ENCODE results near the gene WFS1.
A peak's percentile ranks its signal among the peaks of the same experiment; 100 is the strongest.

WFS1 gene

GRCh38 chr4:6324999-6325787 lies 55.5 kb downstream of the WFS1 start:
- DNase-seq (ENCODE audit: low read depth), result no peak

DNA sequence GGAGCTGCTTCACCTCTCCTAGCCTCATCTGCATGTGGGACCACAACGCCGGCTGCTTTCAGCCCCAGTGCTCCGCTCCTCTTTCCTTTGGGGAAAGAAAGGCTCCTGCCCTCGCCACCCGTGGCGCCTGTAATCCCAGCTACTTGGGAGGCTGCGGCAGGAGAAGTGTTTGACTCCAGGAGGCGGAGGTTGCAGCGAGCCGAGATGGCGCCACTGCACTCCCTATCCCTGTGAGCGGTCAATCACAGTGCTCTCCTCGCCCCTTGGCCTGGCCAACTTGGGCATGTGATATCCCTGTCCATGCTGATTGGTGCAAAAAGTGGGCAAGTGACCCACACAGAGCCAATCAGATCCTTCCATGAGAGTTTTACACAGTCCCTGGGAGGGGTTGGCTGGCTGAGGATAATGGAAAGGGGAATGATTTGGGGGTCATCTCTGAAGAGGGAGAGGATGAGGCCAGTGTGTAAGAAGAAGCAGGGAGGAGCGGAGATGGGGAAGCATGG lies 56.2 kb downstream of the WFS1 start:
- DNase-seq (ENCODE audit: low read depth), result no peak

DNA sequence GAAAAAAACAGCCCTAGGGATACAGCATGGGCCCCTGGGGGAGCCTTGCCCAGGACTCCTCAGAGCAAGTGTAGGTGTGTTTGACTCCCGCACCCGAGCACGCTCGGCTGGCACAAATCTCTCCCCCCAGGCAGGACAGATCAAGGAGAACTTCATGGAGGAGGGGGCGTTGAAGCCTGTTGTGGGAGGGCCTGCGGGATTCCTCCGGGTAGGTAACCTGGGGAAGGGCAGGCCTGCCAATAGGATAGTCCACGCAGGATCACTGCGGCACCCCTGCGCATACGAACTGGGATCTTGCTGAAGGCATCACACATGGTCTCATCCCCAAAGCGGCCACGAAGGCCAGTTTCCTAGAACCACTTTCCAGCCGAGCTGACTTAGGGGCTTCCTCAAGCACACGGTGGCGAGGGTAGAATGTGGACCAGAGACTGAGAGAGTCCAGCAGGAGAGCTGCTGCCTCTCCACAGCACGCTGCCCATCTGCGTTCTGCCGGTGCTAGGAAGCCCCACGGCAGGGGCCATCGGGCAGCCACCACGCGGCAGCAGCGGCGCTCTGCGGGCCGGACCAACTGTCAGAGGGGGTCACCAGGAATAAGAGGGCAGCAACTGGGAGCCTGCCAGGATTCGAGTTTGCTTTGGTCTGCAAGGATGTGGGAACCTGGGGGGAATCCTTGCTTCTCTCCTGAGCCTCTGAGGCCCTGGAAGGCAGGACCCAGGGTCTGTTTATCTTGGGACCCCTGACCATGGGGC lies 56.8 kb downstream of the WFS1 start:
- no peak for DNase-seq (ENCODE audit: low read depth)

GRCh38 chr4:6327220-6327917 lies 57.7 kb downstream of the WFS1 start:
- peak; percentile 68 for DNase-seq (ENCODE audit: low read depth)

GRCh38 chr4:6328526-6328925 lies 58.9 kb downstream of the WFS1 start:
- DNase-seq (ENCODE audit: low read depth), result no peak

GRCh38 chr4:6329478-6330383 lies 60.1 kb downstream of the WFS1 start:
- DNase-seq (ENCODE audit: low read depth), result no peak

DNA sequence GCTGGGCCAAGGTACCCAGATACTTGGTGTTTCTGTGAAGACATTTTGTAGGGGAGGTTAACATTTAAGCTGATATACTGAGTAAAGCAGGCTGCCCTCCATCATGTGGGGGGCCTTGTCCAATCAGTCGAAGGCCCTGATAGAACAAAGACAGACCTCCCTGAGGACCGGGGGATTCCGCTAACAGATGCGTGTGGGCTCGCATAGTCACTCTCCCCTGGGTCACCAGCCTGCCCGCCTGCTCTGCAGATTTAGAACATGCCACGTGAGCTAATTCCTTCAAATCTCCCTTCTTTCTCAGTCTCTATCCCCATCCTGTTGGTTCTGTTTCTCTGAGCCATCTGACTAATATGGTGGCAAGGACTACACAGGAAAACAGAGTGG lies 60.7 kb downstream of the WFS1 start:
- DNase-seq (ENCODE audit: low read depth), result no peak

DNA sequence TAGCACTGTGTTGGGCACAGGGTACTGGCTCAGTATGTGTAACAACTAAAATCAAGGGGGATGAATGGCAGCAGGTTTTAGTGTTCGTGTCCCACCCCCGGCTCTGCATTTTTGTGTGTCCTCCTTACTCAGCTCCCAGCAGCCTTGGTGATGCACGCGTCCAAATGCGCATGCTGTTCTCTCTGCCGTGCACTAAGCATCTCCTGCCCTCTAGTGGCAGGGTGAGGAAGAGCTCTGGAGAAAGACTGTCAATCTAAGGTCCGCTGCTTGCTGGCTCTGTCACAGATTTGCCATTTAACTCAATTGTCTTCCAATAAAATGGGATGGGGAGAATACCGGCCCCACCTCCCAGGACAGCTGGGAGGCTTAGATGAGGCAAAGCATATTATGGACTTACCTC lies 61.4 kb downstream of the WFS1 start:
- no peak for DNase-seq (ENCODE audit: low read depth)

DNA sequence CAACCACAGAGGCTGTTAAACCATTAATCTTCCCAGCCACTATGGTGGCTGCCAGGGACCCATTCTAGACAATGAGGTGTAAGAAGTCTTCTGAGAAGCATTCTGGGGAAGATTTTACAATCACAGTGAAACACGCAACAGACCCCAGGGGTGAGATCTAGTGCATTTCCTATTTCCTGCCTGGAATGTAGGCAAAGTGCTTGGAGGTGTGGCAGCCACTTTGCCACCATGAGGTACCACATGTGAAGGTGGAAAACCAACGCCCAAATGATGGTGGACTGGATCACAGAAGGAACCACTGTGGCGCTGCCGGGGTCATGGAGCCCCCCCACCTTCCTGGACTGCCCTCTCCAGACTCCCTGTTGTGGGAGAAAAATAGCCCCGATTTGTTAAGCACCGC lies 61.8 kb downstream of the WFS1 start:
- DNase-seq (ENCODE audit: low read depth), result no peak

DNA sequence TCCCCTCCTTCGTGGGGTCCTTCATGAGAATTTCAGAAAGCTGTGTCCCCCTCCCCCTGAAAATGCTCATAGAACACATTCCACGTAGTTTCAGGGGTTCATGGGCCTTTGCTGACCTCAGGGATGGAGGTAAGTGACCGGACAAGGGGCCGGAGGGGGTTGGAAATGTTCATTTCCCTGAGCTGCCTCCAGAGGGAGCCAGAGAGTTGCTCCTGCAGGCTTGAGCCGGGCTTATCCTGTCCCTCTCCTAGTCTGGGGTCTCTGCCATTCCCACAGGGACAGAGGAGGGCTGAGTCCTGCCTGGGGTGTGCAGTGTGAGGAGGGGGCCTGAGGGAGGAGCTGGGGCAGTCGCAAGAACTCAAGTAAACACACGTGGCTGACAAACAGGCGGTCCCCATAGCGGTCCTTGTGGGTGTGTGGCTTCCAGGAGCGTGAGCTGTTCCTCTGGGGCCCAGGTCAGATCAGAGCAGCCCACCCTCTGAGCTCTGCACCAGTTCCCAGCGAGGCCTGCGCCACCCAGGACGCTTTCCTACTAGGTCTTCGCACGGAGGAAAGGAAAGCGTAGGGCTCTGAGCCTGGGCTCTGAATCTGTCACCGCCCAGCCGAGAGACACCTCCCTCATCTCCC lies 62.5 kb downstream of the WFS1 start:
- DNase-seq (ENCODE audit: low read depth), result no peak

GRCh38 chr4:6332669-6333050 lies 63.0 kb downstream of the WFS1 start:
- no peak for DNase-seq (ENCODE audit: low read depth)

GRCh38 chr4:6333301-6334202 lies 63.9 kb downstream of the WFS1 start:
- no peak for DNase-seq (ENCODE audit: low read depth)

DNA sequence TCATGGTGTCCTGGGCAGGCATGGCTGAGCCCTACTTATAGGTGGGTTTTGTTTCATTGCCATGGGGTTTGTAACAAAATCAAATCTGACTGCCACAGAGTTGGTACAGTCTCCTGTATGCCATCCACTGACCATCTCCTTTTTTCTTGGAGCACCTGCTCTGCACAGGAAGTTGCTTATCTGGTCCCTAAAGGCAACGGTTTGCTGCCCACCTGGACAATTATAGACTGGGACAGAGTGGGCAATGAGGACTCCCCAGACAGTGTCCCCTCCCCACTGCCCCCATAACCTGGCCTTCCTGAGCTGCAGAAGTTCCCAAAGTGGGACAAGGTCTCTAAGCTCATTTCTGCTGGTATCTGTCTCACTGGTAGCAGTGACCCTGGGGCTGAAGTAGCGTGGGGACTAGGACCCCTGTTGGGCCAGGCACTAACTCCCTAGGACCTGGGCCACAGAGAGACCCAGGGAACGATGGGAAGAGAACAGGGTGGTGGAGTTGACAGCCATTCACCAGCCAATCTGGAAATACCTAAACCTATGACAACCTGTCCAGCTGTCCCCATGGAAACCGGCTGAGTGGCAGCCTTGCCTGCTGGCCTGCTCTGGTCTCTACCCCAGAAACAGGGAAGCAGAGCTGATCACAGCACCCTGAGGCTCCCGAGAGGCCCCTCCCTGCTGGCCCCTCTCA lies 64.7 kb downstream of the WFS1 start:
- DNase-seq (ENCODE audit: low read depth), result no peak

DNA sequence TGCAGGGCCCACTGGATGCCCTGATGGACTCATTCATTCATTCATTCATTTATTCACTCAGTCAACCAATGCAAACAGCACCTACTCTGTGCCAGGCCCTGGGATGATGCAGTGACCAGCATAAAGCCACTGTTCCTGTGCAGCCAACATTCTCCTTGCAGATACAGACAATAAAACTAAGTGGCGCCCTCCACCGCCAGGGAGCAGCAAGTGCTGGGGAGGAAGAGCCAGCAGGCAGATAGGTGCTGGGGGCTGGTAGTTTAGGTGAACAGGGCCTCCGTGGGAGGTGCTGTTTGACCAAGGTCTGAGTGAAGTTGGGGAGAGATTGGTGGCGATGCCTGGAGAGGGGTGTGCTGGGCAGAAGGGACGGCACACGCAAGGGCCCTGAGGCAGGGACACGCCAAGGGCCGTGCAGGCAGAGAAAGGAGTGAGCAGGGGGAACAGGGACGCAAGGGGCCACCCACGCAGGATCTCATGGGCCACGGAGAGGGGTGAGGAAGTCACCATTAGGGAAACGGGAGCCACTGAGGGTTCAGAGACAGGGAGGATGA lies 65.5 kb downstream of the WFS1 start:
- DNase-seq (ENCODE audit: low read depth), result no peak

- DNase-seq (ENCODE audit: low read depth), result no peak
These were observed 66.5 kb downstream of the WFS1 start for GRCh38 chr4:6336166-6336565.

DNA sequence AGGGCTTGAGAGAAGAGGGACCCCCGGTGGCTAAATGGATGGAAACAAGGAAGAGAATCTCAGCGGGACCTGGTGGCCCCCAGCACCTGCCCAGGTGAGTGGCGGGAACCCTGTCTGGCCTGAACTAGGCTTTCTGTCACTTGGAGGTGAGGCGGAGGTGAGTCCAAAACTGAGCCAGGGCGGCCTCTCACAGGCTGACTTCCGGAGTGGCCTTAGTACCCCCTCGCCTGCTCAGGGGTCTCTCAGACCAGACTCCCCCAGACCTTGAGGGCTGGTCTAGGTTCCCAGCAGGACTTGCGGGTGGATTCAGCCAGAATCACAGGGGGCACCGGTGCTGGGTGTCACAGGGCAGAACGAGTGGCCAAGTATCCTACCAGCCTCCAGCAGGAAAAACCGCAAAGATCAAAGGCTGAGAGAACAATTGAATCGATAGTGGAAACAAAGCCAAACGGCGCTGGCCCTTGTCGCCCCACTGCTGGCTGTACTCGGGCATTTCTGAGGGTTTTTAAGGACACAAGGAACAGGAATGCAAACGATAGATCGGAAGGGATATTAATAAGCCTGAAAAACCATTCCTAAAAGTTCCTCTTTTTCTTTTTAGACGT lies 67.8 kb downstream of the WFS1 start:
- no peak for DNase-seq (ENCODE audit: low read depth)

DNA sequence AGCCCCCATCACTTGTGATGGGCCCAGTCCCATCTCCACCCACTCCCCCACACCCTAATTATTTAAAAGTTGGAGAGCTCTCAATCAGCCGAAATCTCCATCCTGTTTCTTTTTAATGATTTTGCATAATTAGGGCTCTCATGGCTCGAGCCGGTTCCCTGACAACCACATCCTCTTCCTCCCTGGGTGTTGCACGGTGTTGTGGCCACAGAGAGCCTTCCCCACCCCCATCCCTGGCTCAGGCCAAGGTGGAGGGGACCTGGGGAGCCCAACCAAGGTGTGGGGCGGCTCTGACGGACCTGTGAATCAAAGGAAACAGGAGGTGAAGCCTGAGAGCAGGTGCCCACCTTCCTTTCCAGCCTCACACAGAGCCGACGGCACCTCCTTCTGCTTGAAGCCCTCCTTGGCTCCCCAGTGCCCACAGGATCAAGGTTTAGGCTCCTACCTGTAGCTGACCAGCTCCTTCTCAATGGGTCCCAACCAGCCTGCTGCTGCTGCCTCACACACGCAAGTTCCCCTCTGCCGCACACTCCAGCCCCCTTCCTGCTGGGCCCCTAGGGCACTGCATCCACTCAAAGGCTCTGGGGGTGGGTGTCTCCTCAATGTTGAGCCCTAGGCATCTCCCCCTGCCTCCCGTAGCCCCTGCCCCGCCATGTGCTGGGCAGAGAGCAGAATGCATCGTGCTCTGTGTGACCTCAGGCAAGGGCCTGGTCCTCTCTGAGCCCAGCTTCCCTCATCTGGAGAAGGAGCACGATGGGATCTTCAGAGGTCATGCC lies 68.7 kb downstream of the WFS1 start:
- no peak for DNase-seq (ENCODE audit: low read depth)

Measured in activated gamma-delta T cell treated with anti-CD3 and anti-CD28 coated beads, Interleukin-2, amount 50 U/mL, for 16 hours (primary cell).